PC-3 (cell line): Measurements from ENCODE around the gene CASP12. TPM values are rescaled to one million over a fixed set of nuclear protein-coding genes. Genes with fewer than 3 reads are reported as not detected.

Experiments used
- ATAC-seq: fragments of 200-7000 bp; cut with Tn5 transposase; 2 replicates; pipeline ENCODE4 v1.9.1; 2020; ENCODE audit warnings: mild to moderate bottlenecking, moderate library complexity
- BruUV-seq: library from RNA; stranded (reverse); fragments of 400-500 nt; replicated peaks from 2 replicates; lab custom pipeline; 2021; lab: Mats Ljungman, UMichigan
- CTCF ChIA-PET: fragments of 300-600 bp; sonication (Branson Sonifier 250); formaldehyde crosslinking; loops from one replicate; lab custom pipeline; 2022; ENCODE audit warnings: antibody characterized with exemption; lab: Charles Lee
- POLR2A ChIA-PET: fragments of 300-600 bp; sonication (Branson Sonifier 250); formaldehyde crosslinking; loops from one replicate; lab custom pipeline; 2022; ENCODE audit warnings: antibody characterized with exemption; ENCODE audit not compliant: unreplicated experiment; lab: Charles Lee
- DNase-seq: peaks from one replicate; pipeline ENCODE4 v3.0.0-alpha.2; 2015
- H2AFZ ChIP-seq: fragments of 300-600 bp; sonication (generic); 2 replicates; pipeline ENCODE4 v1.6.0; 2016; ENCODE audit warnings: antibody characterized with exemption, low read length
- H3F3A ChIP-seq: fragments of 300-600 bp; sonication (generic); one replicate; pipeline ENCODE4 v1.6.0; 2017; ENCODE audit warnings: antibody characterized with exemption, low read length, control low read depth, mild to moderate bottlenecking; ENCODE audit not compliant: unreplicated experiment
- H3K27ac ChIP-seq: fragments of 300-600 bp; sonication (generic); 2 replicates; pipeline ENCODE4 v1.5.1; 2016; ENCODE audit warnings: mild to moderate bottlenecking, low read length
- H3K27me3 ChIP-seq: fragments of 300-600 bp; sonication (generic); 2 replicates; pipeline ENCODE4 v1.6.1; 2016; ENCODE audit warnings: low read length, mixed read lengths
- H3K36me3 ChIP-seq: fragments of 300-600 bp; sonication (generic); 2 replicates; pipeline ENCODE4 v1.6.1; 2016; ENCODE audit warnings: low read depth, mixed run types, low read length, mixed read lengths
- H3K4me1 ChIP-seq: fragments of 300-600 bp; sonication (generic); 2 replicates; pipeline ENCODE4 v1.5.1; 2016; ENCODE audit warnings: low read length; ENCODE audit not compliant: insufficient read depth
- H3K4me2 ChIP-seq: fragments of 300-600 bp; sonication (generic); 2 replicates; pipeline ENCODE4 v1.6.0; 2016; ENCODE audit warnings: low read length
- H3K4me3 ChIP-seq: fragments of 300-600 bp; sonication (generic); 2 replicates; pipeline ENCODE4 v1.5.1; 2016; ENCODE audit warnings: mild to moderate bottlenecking, low read length, mixed read lengths
- H3K79me2 ChIP-seq: fragments of 300-600 bp; sonication (generic); 2 replicates; pipeline ENCODE4 v1.6.1; 2017; ENCODE audit warnings: low read length, mixed read lengths
- H3K9ac ChIP-seq: fragments of 300-600 bp; sonication (generic); 2 replicates; pipeline ENCODE4 v1.6.0; 2016; ENCODE audit warnings: mild to moderate bottlenecking, low read length
- H3K9me2 ChIP-seq: fragments of 300-600 bp; sonication (generic); replicated peaks from 2 replicates; pipeline ENCODE4 v1.6.1; 2016; ENCODE audit warnings: mixed run types, low read length, mixed read lengths
- H3K9me3 ChIP-seq: fragments of 300-600 bp; sonication (generic); 2 replicates; pipeline ENCODE4 v1.6.1; 2016; ENCODE audit warnings: low read length, mixed read lengths
- H4K20me1 ChIP-seq: fragments of 300-600 bp; sonication (generic); 2 replicates; pipeline ENCODE4 v1.6.1; 2016; ENCODE audit warnings: low read length, mixed read lengths
- CTCF ChIP-seq: fragments of 300-600 bp; sonication (generic); conservative IDR thresholded peaks from 2 replicates; pipeline ENCODE4 v1.5.1; 2017; ENCODE audit warnings: antibody characterized with exemption, low read depth, mild to moderate bottlenecking, low read length
- EZH2 ChIP-seq: fragments of 300-600 bp; sonication (generic); IDR thresholded peaks from one replicate; pipeline ENCODE4 v1.6.1; 2017; ENCODE audit warnings: antibody characterized with exemption, mild to moderate bottlenecking, low read length; ENCODE audit not compliant: unreplicated experiment
- EZH2phosphoT487 ChIP-seq: fragments of 300-600 bp; sonication (generic); IDR thresholded peaks from 2 replicates; pipeline ENCODE4 v1.6.1; 2018; ENCODE audit warnings: mild to moderate bottlenecking, antibody characterized with exemption, low read length, borderline replicate concordance
- intact Hi-C: fragments of 100-400 bp; cut with micrococcal nuclease; formaldehyde crosslinking; loops from 2 replicates; pipeline ENCODE4 v1.9.0; 2023
- total RNA-seq: library from RNA; depleted of rRNA; stranded (reverse); fragments of >200 nt; gene quantifications from 2 replicates; pipeline ENCODE4 v1.2.3, GENCODE V29; 2014

The CASP12 gene
- total RNA-seq, 1 experiment from 2014 or later, result not detected

GRCh38 chr11:104928811-104929210, 30.6 kb upstream of the CASP12 start:
- no peak overlapping the region for H2AFZ ChIP-seq
- H3K4me1 ChIP-seq, result no peaks in the 10 kb centered on the region
- no peaks in the 10 kb centered on the region for H3K79me2 ChIP-seq
- DNase-seq (no peak), ATAC-seq (no peak)
- TF ChIP-seq EZH2 (no peak), CTCF (no peak), EZH2phosphoT487 (no peak)
- no peaks in the 10 kb centered on the region for H3K9me3 ChIP-seq
- no peaks in the 10 kb centered on the region for H3K9me2 ChIP-seq
- no peak overlapping the region for H3K9ac ChIP-seq
- ChIA-PET POLR2A (no interaction called here), CTCF (no interaction called here)
- no peak overlapping the region for H3K27ac ChIP-seq
- H3F3A ChIP-seq, result no peaks in the 10 kb centered on the region
- no peak overlapping the region for H3K4me2 ChIP-seq
- intact Hi-C loops, result no loop called here
- H3K4me3 ChIP-seq, result no peak overlapping the region
- no peaks in the 10 kb centered on the region for H3K36me3 ChIP-seq
- H4K20me1 ChIP-seq, result no peaks in the 10 kb centered on the region
- no TSS peak for BruUV-seq
- no peaks in the 10 kb centered on the region for H3K27me3 ChIP-seq

- DNase-seq (peak; percentile 19), ATAC-seq (no peak)
- no TSS peak for BruUV-seq
- H3K27ac ChIP-seq, result no peak overlapping the region
- H2AFZ ChIP-seq, result no peak overlapping the region
- H3K9ac ChIP-seq, result no peak overlapping the region
- no peaks in the 10 kb centered on the region for H4K20me1 ChIP-seq
- intact Hi-C loops, result no loop called here
- H3K36me3 ChIP-seq, result no peaks in the 10 kb centered on the region
- ChIA-PET CTCF (no interaction called here), POLR2A (no interaction called here)
- no peak overlapping the region for H3K4me3 ChIP-seq
- no peak overlapping the region for H3K4me2 ChIP-seq
- no peaks in the 10 kb centered on the region for H3K79me2 ChIP-seq
- H3K27me3 ChIP-seq, result no peaks in the 10 kb centered on the region
- H3K9me2 ChIP-seq, result no peaks in the 10 kb centered on the region
- no peaks in the 10 kb centered on the region for H3F3A ChIP-seq
- H3K9me3 ChIP-seq, result no peaks in the 10 kb centered on the region
- H3K4me1 ChIP-seq, result no peaks in the 10 kb centered on the region
- TF ChIP-seq EZH2, result no peak
- no peak for TF ChIP-seq EZH2phosphoT487
- no peak for TF ChIP-seq CTCF
Observed at GRCh38 chr11:104926771-104927611, 28.7 kb upstream of the CASP12 start.

GRCh38 chr11:104925850-104926249, 27.6 kb upstream of the CASP12 start:
- Histone ChIP-seq H3K79me2 (no peaks in the 10 kb centered on the region), H3K27me3 (no peaks in the 10 kb centered on the region), H3K27ac (no peak overlapping the region), H3F3A (no peaks in the 10 kb centered on the region), H3K4me1 (no peaks in the 10 kb centered on the region), H3K36me3 (no peaks in the 10 kb centered on the region), H4K20me1 (no peaks in the 10 kb centered on the region), H2AFZ (no peak overlapping the region), H3K9ac (no peak overlapping the region), H3K4me3 (no peak overlapping the region), H3K9me3 (no peaks in the 10 kb centered on the region), H3K9me2 (no peaks in the 10 kb centered on the region), H3K4me2 (no peak overlapping the region)
- intact Hi-C loops, result no loop called here
- ATAC-seq, result no peak
- BruUV-seq, result no TSS peak
- TF ChIP-seq EZH2phosphoT487 (no peak), CTCF (no peak), EZH2 (no peak)
- ChIA-PET POLR2A (no interaction called here), CTCF (no interaction called here)
- DNase-seq, result no peak
